ENCODE data around the gene CLCN7.
"Not testable (repeated sequence)": the region's sequence is repeated elsewhere in the genome, so short reads cannot be mapped to it uniquely, and the experiment has no call there.

The CLCN7 gene

DNA sequence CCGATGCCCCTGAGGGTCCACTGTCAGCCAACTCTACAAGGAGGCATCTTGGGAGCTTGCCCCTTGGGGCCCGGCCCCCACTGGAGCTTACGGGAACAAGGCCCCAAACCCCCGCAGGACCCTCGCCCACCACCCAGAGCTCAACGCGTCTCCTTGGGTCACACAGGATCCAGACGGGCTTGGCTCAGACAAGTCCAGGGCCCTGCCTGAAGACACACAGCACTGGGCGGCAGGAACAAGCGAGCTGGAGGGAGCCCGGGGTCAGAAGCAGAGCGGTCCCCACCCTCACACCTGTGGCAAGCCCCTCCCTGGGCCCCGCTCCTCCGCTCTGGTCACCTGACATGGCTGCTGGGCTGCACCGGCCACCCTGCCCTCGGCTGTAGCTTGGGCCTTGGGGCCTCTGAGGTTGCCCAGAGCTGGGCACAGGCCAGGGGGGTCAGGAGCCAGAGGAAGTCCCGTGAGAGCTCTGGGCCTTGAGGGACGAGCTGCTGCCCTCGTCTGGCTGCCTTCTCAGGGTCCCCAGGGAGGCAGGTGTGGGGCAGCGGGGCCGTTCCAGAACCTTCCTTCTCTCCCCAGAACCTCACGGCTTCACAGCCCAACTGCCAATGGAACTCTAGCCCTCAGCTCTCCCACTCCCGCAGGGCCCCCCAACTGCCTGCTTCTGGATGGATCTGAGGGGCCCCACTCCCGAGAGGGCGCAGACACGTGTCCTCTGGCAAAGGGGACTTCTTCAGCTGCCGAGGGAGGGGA, 30.7 kb downstream of the CLCN7 start, which contains the start of gene CCDC154:
CCDC154 (minus strand) TSS at position 577 of the 750 bp plus-strand sequence; CDS start at position 343, 234 bp downstream.
- DNase-seq, result no peak

DNA sequence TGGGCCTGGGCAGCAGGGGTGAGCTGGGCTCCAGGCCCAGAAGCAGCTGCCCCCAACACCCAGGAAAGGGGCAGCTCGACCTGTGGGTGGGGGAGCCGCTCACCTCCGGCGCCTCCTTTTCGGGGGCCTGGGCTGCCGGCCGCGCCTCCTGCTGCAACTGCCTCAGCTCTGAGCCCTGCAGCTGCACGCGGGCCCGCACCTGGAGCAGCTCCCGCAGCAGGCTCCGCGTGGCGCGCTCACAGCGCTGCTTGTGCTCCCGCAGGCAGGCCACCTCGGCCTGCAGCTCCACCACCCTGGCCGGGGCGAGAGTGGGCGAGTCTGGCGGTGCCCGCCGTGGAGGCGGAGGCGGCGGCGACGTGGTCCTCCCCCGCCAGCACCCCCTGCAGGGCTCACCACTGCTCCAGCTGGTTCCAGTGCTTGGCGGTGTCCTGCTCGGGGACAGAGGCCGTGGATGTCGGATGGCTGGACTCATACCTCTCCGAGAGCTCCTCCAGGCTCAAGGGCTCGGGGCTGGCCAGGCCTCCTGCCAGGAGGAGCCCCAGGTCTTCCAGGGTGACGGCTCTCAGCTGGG, 31.3 kb downstream of the CLCN7 start:
- DNase-seq, result no peak

DNA sequence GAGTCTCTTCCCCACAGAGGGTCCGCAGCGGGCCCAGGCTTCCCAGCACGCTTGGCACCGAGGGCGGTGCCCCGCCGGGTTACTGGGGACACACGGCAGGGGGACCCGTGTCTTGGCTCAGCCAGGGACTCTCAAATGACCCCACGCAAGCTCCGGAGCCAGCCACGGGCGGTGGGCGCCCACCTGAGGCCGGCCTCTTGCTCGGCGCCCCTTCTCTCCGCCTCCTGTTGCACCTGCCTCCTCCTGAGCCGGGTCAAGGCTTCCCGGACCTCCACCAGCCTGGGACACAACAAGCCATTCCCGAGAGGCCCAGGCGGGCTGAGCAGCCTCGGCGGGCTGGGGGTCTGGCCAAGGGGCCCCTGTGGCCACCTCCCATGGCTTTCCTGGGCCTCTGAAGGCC, 32.1 kb downstream of the CLCN7 start:
- no peak for DNase-seq

DNA sequence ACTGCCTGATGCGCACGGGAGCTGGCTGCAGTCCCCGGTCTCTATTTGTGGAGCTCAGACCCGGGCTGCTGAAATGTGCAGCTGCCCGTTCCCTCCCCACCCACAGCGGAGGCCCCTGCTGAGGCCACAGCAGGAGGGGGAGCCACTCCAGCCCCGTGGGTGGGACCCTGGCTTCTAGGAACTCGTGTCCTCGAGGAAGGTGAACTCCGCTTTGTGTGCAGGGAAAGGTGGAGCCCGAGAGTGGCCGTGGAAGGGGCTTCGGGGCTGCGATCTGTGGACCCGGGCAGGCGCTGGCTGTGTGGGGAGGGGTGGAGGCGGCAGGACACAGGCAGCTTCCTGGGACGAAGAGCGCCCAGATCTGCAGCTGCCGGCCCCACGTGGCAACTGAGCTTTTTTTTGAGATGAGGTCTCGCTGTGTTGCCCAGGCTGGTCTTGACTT, 33.4 kb downstream of the CLCN7 start:
- DNase-seq, result no peak

DNA sequence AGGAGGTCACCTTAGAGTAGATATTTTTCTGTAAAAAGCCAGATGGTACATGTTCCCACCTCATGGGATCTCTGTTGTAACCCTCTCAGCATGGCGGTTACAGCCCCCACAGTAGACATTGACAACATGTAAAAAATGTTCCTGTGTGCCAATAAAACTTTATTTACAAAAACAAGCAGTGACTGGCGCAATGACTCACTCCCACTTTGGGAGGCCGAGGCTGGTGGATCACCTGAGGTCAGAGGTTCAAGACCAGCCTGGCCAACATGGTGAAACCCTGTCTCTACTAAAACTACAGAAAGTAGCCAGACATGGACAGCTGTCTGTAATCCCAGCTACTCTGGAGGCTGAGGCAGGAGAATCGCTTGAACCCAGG, 35.1 kb downstream of the CLCN7 start:
- DNase-seq, result not testable (repeated sequence)

DNA sequence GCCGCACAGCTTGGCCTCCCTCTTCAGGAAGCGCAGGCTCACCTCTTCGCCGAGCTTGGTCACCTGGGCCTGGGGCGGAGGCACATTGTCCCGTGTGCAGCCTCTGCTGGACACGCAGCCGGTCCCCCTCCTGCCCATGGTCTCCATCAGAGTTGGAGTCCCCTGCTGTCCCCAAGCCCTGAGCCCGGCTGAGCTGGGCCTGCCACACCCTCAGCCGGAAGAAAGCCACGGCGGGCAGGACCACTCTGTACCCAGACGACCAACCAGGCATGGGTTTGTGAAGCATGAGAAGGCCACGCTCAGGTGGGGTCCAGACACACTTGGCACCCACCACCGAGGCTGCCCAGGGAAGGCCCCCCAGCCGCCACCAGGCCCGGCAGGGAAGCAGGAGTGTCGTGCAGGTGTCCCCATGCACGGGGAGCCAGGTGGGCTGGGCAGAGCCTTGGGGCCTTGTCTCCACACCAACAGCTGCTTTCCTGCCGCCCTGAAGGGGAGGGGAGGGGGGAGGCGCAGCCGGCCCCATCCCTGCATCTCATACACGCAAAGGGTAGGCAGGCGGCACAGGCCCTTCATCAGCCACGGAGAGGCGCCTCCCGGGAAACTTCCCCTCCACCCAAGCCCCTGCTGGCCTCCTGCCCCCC, 35.6 kb downstream of the CLCN7 start:
- DNase-seq, result no peak

DNA sequence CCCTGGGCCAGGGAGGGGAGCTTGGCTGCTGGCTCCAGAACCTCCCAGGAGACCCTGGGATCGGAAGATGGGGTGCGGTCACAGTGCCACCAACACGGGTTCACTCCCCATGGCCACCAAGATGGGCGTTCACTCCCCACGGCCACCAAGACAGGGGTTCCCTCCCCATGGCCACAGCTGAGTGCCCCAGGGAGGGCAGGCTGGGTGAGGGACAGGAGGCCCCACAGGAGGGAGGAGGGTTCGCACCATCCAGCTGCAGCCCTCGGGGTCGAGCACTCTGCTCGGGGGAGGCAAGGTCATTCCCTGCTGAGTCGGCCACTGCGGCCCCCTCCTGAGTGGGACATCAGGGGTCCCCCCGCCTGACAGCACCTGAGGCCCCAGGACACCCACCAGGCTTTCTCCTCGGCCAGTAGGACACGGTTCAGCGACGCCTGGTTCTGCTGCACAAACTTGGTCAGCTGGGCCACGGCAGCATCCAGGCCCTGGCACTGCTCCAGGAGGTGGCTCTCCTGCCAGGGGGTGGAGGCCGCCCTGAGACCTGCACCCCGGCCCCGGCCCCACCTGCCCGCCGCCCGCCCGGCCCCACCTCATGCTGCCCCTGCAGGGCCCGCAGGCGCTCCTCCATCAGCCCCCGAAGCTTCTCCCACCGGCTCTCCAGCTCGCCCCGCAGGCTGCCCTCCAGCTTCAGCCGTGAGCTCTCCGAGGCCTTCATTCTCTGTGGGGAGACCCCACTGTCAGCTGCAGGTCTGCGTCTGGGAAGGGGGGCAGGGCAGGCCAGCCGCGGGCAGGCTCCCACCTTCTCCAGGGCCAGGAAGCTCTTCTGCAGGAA, 36.4 kb downstream of the CLCN7 start:
- DNase-seq, result no peak

DNA sequence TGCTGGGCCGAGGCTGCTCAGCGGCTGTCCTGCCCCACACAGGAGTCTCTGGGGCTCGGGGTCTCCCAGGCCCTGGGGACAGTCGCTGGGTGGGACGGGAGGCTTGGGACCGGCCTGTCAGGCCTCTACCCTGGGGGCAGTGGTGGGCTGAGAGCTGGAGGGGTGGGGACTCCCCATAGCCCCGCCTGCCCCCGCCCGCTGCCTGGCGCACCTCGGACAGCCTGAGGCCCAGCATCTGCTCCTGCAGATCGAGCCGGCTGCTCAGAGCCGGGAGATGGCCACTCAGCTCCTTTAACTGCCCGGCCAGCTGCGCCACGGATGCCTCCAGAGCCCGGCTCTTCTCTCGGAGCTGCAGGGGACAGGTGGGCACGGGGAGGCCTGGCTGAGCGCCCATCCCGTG, 37.2 kb downstream of the CLCN7 start:
- no peak for DNase-seq

DNA sequence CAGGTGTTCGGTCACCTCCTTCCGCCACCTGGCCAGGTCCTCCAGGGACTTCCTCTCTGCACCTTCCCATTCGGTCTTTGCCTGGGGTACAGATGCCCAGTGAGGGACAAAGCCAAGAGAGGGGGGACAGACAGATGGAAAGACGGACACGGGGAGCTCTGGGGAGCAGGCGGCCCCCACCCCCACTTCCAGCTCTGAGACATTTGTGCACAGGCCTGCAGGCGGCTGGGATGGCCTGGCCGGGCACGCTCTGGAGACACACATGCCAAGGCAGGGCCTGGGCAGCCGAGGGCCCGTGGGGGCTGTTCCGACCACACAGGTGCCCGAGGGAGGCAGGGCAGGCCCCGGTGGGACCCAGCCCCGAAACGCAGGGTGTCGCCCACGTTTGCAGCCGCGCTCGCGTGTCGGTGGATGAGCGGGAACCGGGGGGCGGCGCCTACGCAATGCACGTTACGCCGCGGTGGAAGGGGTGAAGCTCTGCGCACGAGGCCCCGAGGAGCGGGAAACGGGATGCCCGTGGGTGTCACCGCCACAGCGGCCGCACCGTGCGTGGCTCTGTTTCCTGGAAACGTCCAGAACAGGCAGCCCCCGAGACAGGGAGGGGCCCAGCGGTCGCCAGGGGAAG, 38.0 kb downstream of the CLCN7 start:
- no peak for DNase-seq

DNA sequence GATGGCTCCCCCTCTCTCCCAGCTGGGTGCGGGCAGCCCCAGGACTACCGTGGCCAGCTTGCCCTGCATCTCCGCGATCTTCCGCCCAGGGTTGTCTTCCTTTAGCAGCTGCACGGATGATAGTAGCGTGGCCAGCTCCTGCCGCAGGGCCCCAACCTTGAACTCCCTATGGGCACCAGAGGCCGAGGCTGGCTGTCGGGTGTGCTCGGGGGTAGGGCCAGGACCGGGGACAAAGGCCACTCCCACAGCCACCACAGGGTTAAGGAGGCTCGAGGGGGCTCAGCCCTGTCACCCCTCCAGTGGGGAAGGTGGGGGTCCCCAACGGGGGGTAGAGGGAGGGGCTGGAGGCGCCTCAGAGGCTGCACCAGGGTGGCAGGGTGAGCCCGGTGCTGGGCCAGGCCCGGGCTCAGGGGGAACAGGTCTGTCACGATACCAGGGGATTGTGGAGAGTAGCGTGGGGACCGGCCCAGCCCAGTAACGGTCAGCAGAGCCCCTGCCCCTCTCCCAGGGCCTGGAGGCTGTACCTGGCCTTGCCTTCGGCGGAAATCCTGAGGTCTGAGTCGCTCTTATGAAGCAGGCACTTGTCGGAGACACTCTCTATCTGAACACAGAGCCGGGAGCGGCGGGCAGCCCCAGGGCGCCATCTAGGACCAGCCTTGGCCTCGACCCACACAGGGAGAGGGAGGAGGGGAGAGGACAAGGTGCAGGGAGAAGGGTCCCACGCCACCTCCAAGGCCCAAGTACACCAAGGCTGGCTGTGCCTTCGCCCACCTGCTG, 38.7 kb downstream of the CLCN7 start:
- DNase-seq, result no peak

DNA sequence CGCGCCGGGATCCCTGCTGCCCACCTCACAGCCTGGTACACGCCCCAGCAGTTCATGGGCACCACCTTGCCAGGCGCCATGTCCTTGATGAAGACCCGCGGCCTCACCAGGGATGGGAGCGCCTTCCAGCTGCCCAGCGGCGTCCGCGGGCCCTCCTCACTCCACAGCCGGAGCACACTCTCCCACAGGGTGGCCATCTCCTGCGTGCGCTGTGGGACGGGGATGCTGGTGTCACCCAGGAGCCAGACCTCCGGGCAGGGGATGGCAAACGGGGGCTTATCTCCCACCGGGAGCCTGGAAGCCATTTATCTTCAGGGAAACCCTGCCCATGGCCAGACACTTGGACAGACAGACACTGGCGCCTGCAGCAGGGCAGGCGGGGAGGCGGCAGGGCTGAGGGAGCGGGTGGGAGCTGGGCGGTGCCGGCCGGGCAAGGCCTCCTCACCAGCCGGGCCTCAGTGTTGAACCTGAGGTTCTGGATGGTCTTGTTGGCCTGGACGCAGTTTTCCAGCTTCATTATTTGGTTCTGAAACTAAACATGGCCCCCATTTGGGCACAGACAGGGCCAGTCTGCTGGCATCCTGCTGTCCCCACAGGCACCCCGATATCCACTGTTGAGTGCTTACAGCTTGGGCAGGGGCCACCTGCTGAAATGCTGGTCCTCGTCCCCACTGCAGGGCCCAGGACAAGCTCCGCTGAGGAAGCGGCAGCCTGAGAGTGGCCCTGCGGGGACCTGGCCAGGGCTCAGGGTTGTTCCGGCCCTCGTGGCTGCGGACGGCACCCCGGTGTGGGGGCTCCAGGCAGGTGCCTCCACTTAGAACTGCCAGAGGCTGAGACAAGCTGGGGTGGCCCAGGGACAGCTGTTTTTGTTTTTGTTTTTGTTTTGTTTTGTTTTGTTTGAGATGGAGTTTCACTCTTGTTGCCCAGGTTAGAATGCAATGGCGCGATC, 39.9 kb downstream of the CLCN7 start:
- no peak for DNase-seq

DNA sequence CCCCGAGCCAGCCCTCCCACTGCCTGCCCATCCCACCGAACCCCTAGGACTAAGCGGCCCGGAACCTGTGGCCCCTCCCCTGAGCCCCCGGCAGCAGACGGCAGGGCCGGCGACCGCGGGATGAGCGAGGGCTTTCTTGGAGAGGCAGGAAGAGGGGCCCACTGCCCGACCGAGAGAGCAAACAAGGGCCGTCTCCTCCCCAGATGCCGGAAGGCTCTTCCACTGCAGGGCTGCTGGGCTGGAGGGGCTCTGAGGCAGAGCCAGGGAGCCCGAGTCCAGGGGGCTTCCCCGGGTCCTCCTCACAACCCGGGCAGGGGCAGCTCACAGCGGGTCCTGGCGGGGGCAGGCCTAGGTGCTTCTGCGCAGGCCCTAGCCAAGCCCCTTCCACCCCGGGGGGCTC, 41.1 kb downstream of the CLCN7 start:
- no peak for DNase-seq

DNA sequence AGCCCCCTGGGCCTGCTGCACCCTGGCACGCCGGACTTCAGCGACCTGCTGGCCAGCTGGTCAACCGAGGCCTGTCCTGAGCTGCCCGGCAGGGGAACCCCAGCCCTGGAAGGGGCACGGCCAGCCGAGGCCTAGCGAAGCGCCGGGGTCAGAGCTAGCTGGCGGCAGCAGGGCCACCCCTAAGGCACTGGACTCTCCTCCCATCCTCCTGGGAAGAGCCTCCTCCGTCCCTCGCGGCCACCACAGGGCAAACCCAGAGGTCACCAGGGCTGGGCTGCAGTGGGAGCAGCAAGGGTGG, 41.6 kb downstream of the CLCN7 start:
- DNase-seq, result no peak

DNA sequence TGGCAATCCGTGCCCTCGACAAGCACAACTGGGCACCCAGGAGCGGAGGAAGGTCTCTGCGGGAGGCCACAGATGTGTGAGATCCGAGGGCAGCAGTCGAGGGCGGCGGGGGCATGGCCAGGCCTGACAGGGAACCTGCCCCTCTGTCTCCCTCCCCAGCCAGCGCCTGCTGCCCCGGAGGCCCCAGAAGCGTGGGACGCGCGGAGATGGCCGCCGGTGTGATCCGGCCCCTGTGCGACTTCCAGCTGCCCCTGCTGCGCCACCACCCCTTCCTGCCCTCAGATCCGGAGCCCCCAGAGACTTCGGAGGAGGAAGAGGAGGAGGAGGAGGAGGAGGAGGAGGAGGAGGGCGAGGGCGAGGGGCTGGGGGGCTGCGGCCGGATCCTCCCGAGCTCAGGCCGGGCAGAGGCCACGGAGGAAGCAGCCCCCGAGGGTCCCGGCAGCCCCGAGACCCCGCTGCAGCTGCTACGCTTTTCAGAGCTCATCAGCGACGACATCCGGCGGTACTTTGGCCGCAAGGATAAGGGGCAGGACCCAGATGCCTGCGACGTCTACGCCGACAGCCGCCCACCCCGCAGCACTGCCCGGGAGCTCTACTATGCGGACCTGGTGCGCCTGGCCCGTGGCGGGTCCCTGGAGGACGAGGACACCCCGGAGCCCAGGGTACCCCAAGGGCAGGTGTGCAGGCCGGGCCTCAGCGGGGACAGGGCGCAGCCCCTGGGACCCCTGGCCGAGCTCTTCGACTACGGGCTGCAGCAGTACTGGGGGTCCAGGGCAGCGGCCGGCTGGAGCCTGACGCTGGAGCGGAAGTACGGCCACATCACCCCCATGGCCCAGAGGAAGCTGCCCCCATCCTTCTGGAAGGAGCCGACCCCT, 42.2 kb downstream of the CLCN7 start:
- DNase-seq, result no peak

DNA sequence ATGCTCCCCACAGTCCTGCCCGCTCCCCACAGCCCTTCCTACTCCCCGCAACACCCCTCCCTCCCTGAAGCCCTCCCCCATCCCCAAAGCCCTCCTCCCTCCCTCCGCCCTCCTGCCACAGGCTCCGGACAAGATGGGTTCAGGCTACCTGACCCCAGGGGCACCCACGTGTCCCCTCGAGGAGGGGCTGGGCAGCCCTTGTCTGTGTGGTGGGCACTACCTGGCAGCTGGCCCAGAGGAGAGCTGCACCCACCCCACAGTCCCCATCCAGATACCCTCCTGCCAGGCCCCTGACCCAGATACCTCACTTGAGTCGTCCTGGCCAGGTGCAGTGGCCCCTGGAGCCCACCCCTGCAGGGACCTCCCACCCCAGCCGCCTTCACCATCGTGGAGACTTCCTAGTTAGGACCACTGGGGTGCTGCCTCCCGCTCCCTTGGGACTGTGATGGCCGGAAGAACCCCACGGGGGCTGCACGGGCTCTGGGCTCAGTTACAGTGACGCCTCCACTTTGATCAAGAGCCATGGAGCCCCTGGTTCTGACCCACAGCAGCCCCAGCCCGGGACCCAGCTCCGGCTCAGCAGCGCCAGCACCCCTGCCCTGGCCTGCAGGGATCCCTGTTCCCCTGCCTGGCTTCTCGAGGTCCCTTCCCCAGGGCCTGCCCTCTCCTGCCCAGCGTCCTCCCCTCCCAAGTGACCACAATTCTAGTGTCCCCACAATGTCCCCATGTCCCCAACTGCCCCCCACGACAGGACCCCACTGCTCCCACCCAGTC, 43.1 kb downstream of the CLCN7 start:
- DNase-seq, result no peak

DNA sequence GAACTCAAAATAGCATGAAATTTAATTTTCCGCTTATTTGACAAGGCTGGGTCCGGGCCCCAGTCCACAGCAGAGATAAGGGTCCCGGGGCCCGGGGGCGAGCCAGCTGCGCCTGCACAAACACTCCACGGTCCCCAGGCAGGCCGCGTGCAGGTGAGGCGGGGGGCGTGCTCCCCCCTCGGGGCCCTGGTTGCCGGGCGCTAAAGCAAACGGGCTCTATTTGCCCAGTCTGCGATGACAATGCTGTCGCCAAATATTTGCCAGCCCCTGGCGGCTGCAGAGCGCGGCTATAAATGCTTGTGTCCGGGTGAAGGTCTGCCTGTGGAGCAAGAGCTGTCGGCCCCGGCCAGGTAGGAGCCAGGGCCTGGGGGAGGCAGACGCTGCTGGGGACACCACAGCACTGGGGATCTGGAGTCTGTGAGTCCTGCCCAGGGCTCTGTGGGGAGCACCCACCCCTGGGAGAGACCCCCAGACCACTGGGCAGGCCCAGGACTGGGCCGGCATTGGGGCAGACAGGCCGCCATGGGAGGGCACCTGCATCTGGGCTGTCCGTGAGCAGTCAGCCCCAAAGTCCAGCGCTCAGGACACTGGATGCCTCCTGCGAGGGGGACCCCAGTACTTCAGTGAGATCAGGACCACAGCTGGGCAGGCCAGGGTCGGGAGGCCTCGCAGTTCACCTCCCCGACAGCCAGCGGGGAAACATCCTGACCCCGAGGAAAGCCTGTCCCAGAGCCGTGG, 43.9 kb downstream of the CLCN7 start, which contains the start of gene PERCC1:
PERCC1 (plus strand) TSS at position 320 of the 738 bp plus-strand sequence. CDS start 1,516 bp downstream, outside the sequence.
- DNase-seq, result no peak

DNA sequence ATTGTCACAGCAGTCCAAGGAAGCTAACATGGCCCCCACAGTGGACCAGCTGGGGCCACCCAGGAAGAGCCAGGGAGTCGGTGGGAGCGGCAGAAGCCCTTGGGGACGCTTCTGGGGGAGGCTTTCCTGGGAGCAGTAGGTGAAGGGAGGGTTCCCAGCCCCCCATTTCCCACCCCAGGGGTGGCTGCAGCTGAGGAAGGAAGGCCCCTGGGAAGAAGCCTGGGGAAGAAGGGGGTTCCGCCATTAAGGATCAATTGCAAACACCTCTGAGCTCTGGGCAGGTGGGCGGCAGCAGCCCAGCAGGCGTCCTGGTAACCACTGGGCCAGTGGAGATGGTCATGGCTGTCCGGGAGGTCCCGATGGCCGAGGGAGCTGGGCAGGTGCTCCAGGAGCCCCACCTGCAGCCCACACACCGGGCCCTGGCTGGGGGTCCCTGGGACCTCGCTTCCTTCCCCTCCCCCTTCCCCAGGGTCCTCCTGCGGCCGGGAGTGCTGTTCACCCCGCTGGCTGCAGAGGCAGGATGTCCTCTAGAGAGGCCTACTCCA, 44.5 kb downstream of the CLCN7 start:
- no peak for DNase-seq

DNA sequence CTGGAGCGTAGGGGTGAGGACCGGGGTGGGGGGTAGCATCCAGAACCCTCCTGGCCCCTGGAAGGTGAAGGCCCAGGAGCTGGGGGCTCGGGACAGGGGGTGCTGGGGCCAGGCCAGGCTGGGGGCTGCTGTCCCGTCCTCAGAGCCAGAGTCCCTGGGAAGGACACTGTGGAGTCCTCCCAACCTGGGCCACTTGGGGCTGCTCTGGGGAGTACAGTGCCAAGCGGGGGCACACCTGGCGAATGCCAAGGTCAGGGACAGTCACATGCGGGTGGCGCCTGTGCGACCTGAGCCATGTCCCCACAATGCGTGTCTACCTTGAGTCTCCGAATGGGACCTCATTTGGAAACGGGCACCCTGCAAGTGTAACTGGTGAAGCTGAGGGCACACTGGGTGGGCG, 45.2 kb downstream of the CLCN7 start:
- no peak for DNase-seq
